NCI-H146 treated with DMSO at 0.1 percent for 48 hours (cell line): Measurements from ENCODE around the gene TSEN15.

Experiments
- DNase-seq: peaks from one replicate; lab custom pipeline; 2025; ENCODE audit not compliant: unreplicated experiment; lab: John Stamatoyannopoulos, UW

The TSEN15 gene

DNA sequence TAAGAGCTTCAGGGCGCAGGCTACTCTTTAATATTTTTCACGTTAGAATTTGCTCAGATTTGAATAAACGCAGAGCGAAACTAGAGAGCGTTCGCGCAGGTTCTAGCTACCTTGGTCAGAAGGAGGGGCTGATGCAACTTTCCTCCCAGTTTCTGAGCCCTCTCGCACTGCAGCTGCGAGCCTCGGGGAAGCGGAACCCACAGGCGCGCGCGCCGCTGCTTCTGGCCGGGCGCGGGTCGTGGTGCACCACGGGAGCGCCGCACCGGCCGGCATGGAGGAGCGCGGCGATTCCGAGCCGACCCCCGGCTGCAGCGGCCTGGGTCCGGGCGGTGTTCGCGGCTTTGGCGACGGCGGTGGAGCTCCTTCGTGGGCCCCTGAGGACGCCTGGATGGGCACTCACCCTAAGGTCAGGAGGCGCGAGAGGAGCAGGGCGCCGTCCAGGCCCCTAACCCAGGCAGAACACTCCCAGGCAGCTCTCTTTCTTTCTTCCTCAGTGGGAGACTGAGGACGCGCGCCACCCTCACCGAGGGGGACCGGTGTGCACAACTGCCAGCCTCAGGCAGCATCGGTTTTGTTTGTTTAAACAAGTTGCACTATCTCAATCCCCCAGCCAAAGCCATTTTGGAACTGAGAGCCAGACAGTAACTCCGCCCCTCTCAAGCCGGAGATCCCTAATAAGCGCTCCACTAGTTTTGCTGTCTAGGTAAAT is at the start of gene TSEN15:
TSEN15 (plus strand) TSS at position 246 of the 709 bp plus-strand sequence; CDS start at position 272, 26 bp downstream.
- DNase-seq, result peak; percentile 57

- no peak for DNase-seq
Measured at GRCh38 chr1:184002071-184002470, 49.5 kb upstream of the TSEN15 start.

DNA sequence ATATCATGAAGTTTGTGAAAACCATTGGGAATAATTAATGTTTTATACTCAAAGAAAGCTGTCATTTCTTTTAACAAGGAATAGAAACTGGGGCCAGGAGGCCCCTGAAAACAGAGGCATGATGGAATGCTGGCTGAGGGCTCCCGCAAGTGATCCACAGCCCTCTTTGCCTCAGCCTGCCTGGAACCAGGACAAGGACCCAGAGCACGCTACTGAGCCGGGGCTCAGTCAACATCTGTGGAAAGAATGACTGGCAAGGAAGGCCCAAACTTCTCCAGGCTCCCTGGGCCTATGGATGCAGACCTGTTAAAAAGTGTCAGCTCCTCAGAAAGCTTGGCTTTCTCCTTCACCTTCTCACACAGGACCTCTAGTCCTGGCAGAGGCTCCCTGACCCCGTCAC is 46.6 kb upstream of the TSEN15 start:
- no peak for DNase-seq

- no peak for DNase-seq
Measured at GRCh38 chr1:184005506-184005905, 46.0 kb upstream of the TSEN15 start.

- DNase-seq, result no peak
Measured at GRCh38 chr1:184010788-184011187, 40.7 kb upstream of the TSEN15 start.

DNA sequence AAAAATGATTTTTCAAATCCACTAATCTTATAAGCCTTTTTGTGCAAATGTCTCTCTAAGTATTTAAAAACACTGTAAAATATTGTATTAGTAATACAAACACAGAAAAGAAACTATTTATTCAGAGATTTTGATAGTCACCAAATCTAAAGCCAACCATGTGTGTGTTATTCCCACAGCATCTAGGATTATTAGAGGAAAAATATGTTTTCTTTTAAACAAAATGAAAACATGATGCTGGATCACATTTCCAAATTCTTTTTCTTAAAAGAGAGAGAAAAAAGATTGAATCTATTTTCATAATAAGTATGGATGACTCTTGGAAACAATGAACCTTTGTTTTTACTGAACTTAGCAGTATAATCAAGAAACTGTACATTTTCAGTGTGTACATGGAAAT is 39.3 kb upstream of the TSEN15 start:
- no peak for DNase-seq

- no peak for DNase-seq
Measured at GRCh38 chr1:184014271-184014670, 37.3 kb upstream of the TSEN15 start.

- no peak for DNase-seq
Measured at GRCh38 chr1:184016169-184016568, 35.4 kb upstream of the TSEN15 start.

- DNase-seq, result no peak
Measured at GRCh38 chr1:184017306-184017705, 34.2 kb upstream of the TSEN15 start.

GRCh38 chr1:184018622-184019021 is 32.9 kb upstream of the TSEN15 start:
- no peak for DNase-seq

DNA sequence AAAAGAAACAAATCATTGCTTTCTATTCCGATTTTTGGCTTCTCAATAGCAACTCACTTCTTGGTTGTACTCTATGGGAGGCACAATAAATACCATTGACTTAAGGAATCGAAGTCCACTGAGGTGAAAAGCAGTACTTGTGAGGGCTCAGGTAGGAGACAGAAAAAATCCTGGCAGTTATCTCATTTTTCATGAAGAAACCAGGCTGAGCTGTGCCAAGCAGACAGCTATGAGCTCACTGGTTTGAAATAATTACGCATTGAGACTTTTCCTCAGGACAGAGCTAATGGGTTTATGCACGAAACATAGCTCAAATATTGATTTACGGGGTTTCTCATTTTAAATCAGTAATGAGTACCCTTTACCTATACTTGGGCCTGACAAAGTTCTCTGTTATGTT is 32.5 kb upstream of the TSEN15 start:
- no peak for DNase-seq

DNA sequence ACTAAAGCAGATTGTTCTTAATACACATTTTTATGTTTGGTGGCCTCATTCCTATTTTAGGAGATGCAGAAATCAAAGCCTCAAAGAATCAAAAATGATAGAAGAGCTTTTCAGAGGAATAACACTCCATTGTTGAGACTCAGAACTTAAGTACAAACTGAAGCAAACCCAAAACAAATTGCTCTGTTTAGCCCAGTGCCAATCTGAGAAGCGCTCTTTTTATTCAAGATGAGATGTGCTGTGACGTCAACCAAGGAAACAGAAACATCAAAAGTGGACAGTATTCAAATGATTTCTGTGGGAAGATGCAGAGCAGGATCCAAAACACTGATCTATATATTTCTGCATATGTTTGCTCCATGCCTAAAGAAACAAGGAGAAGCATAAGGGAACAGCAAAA is 32.0 kb upstream of the TSEN15 start:
- no peak for DNase-seq

- DNase-seq, result no peak
Measured at GRCh38 chr1:184020328-184020727, 31.2 kb upstream of the TSEN15 start.

GRCh38 chr1:184020855-184021254 is 30.7 kb upstream of the TSEN15 start:
- DNase-seq, result no peak

DNA sequence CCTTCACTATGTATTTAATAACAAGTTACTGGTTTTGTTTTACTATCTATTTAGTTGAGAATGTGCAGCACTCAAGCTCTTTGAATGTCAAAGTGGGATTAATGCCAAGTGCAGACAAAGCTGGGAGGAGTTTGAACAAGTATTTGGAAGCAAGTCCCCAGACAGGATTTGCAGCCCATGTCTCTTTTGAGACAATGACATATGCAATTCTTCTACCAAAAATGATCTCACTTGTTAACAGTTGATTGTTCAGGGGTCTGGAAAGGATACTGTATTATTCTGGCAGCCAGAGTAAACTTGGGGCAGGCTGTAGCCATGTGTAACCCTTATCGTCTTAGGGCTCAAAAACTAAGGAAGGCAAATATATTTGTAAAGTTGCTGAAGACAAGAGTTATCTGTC is 29.8 kb upstream of the TSEN15 start:
- no peak for DNase-seq

DNA sequence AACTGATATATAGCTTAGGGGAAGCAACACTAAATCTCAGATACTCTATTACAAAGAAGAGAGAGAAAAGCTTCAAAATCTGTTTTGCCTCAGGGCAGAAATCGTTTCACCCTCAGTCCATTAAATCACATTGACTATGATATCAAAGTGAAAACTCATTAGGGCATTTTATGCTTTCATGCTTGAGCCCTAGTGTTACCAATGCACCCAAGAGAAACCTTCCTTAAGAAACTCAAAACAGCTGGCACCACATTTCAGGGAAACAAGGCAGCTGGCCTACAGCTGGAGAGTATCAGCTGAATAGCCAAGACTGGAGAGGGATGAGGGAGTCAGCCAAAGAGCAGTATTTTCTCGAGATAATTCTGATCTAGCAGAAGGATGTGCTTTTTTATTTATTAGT is 28.9 kb upstream of the TSEN15 start:
- no peak for DNase-seq

DNA sequence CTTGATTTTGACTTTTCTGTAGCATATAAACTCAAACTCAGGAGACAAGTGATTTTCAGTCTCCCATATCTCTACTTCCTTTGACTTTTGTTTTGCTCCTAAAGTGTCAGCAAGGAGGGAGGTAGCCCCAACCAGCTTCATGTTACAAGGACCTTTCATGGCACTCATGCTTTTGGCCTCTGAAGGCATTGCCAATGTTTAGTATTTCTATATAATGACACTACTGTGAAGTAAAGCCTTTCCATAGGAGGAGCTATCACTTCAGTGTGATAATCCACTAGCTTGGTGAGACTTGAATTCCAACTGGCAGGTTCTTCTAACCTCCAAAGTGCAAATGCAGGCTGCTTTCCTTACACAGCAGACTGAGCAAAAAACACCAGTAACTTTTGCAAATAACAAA is 28.4 kb upstream of the TSEN15 start:
- DNase-seq, result no peak

GRCh38 chr1:184025242-184025675 is 26.3 kb upstream of the TSEN15 start:
- DNase-seq, result no peak

DNA sequence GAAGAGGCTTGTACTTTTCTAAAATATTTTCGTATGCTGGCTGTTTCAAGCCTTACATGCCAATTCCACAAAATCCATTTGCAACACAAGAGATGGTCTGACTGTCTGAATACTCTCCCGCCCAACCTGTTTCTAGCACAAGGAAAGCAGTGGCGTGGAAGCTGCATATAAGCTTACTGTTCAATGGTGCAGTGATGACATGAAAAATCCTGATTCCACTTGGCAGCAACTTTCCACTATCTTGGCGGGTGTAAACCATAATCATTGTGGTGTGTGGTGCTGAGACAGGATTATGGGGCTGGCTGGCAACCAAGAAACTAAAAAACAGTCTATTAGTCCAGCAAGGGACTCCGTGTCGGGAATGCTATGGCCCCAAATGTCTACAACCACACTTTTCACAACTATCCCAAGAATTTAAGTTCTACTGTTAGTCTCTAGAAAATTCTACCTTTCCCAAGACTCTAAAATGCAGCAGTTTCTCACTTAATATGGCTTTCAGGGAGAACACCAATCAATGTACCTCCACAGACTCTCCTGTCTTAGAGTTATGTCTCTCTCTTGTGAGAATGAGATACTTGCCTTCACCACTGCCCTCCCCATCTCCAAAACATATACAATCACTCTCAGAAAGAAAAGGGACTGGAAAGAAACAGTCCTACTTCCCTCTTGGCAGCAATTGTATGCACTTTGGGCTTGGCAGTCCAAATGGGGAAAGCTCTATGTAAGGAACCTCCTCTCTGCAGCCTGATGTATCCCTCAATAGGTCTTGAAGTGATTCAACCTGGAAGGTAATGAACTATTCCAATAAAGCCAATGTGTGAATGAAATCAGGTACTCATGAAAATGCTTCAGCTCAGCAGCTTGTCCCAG is 23.5 kb upstream of the TSEN15 start:
- DNase-seq, result no peak

DNA sequence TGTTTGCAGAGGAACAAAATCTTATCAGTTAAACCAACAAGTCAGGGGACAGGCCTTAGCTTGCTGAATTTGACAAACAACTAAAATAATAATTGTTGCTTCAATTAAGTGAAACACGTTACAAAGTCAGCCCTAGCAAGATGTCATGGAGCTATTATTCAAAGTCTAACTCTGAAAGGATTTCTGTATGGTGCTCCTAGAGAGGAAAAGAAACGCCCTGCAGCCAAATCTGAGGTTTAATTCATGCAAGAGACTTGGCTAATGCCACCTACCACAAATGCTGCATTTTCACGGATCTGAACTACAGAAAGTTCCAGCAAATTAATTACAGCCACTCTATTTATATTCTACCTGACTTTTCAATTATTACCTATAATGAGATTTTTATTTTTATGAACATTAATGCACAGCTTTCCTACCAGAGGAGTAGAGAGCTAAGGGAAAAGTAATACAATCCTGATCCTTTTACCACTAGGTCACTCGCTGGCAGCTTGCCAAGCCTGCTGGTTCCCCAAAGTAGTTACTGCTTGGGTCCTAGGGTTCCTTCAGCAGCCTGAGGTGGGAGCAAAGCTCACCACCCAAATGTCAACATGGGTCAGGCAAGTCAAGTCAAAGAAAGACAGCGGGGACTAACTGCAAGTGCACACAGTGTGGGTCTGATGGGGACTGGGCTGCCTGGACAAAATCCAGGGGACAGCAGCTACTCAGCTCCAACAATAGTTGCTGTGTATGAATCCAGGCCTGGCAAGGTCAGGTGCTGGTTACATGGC is 22.5 kb upstream of the TSEN15 start:
- DNase-seq, result no peak

DNA sequence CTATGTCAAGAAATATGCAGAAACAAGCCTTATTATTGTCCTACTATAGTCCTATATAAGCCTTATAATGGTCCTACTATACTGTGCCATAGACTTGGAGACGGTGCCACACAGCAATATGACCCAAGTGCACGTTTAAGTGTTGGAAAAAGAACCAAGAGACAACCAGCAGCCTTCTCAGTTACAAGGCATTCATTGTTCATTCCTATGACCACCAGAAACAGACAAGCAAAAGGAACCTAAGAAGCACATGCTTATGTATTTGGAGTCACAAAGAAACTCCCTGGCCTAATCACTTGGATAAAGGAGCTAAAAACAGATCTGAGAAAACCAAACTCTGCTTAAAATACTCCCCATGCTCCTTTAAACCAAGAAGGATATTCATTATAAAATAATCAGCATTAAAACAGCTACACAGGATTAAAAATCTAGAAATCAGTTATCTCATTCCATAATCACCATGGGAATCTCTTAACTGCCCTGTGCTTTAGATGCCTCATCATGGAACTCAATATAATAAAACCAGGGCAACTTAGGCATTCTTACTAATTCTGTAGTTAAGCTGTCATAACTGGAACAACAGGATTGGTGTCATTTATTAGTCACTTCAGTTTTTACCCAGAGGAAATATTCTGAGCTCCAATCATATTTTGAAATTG is 21.0 kb upstream of the TSEN15 start:
- no peak for DNase-seq
